A673 (cell line): ENCODE data around the gene IL26. TPM values are rescaled to one million over a fixed set of nuclear protein-coding genes. Genes with fewer than 3 reads are reported as not detected.

ENCODE experiments used
- BruUV-seq: library from RNA; stranded (reverse); fragments of 400-500 nt; replicated peaks from 2 replicates; lab custom pipeline; 2021; lab: Mats Ljungman, UMichigan
- CTCF ChIA-PET: fragments of 300-600 bp; sonication (Branson Sonifier 250); formaldehyde crosslinking; loops from one replicate; lab custom pipeline; 2022; ENCODE audit warnings: antibody characterized with exemption; lab: Charles Lee
- POLR2A ChIA-PET: fragments of 300-600 bp; sonication (Branson Sonifier 250); formaldehyde crosslinking; loops from one replicate; lab custom pipeline; 2022; ENCODE audit warnings: antibody characterized with exemption; ENCODE audit not compliant: low non-redundant PET; lab: Charles Lee
- DNase-seq: peaks from one replicate; pipeline ENCODE4 v3.0.0-alpha.2; 2015; ENCODE audit warnings: low spot score
- H3K27ac ChIP-seq: fragments of 200-600 bp; sonication (generic); 2 replicates; pipeline ENCODE4 v1.5.1; 2016; ENCODE audit warnings: mixed run types, low read depth, mild to moderate bottlenecking, mixed read lengths, antibody characterized with exemption, low read length; ENCODE audit not compliant: poor library complexity, severe bottlenecking
- H3K27me3 ChIP-seq: fragments of 200-600 bp; sonication (generic); replicated peaks from 2 replicates; pipeline ENCODE4 v1.6.1; 2017; ENCODE audit warnings: mixed run types, low read depth, mild to moderate bottlenecking, mixed read lengths, antibody characterized with exemption, low read length; ENCODE audit not compliant: insufficient read depth, poor library complexity
- H3K36me3 ChIP-seq: fragments of 200-600 bp; sonication (generic); 2 replicates; pipeline ENCODE4 v1.6.1; 2016; ENCODE audit warnings: mixed run types, mild to moderate bottlenecking, mixed read lengths, antibody characterized with exemption, low read length; ENCODE audit not compliant: insufficient read depth, poor library complexity, severe bottlenecking
- H3K4me1 ChIP-seq: fragments of 200-600 bp; sonication (generic); 2 replicates; pipeline ENCODE4 v1.6.1; 2017; ENCODE audit warnings: mixed run types, mild to moderate bottlenecking, mixed read lengths, antibody characterized with exemption, low read length; ENCODE audit not compliant: insufficient read depth, poor library complexity, severe bottlenecking
- H3K4me3 ChIP-seq: fragments of 200-600 bp; sonication (generic); 2 replicates; pipeline ENCODE4 v1.5.1; 2016; ENCODE audit warnings: low read depth, mixed run types, mild to moderate bottlenecking, mixed read lengths, low read length; ENCODE audit not compliant: poor library complexity, severe bottlenecking
- H3K9me3 ChIP-seq: fragments of 200-600 bp; sonication (generic); 2 replicates; pipeline ENCODE4 v1.6.1; 2016; ENCODE audit warnings: mixed run types, low read depth, mild to moderate bottlenecking, mixed read lengths, antibody characterized with exemption, low read length; ENCODE audit not compliant: poor library complexity, severe bottlenecking
- CTCF ChIP-seq: fragments of 300-800, 200-600 bp; sonication (generic); conservative IDR thresholded peaks from 2 replicates; pipeline ENCODE4 v1.5.1; 2017; ENCODE audit warnings: low read depth, mild to moderate bottlenecking, antibody characterized with exemption, low read length, moderate library complexity, mixed read lengths
- EZH2 ChIP-seq: fragments of 200-600 bp; sonication (generic); IDR thresholded peaks from 2 replicates; pipeline ENCODE4 v1.6.1; 2017; ENCODE audit warnings: borderline replicate concordance, low read depth, mild to moderate bottlenecking, mixed read lengths, antibody characterized with exemption, low read length; ENCODE audit not compliant: poor library complexity, severe bottlenecking
- intact Hi-C: fragments of 100-400 bp; cut with micrococcal nuclease; formaldehyde crosslinking; loops from one replicate; pipeline ENCODE4 v1.10.0; 2022; ENCODE audit not compliant: unreplicated experiment
- total RNA-seq: library from RNA; stranded (reverse); gene quantifications from 2 replicates; pipeline ENCODE4 v1.2.3, GENCODE V29; 2021

IL26 gene
- total RNA-seq, 1 experiment from 2014 or later: not detected

DNA sequence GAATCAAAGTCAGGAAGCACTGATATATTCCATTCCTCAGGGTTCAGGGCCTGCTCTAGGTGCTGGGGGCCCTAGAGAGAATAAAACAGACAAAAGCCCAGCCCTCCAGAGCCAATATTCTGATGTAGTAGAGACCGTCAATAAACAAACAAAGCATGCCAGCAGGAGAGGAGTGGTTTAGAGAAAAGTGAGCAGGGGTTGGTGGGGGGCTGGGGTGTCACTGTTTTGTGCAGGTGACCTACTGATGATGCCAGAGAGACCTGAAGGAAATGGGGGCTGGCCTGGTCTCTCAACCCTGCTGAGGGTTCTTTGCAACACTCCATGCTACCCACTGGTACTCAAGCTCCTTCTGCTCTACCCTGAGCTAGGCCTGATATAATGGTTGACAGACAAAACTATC is 26.5 kb downstream of the IL26 start:
- Histone ChIP-seq H3K9me3 (no peaks in the 10 kb centered on the region), H3K36me3 (no peaks in the 10 kb centered on the region), H3K4me3 (no peak overlapping the region), H3K4me1 (no peaks in the 10 kb centered on the region), H3K27ac (no peak overlapping the region), H3K27me3 (no peaks in the 10 kb centered on the region)
- ChIA-PET CTCF (no interaction called here), POLR2A (no interaction called here)
- DNase-seq: no peak
- no TSS peak for BruUV-seq
- no peak for TF ChIP-seq EZH2
- TF ChIP-seq CTCF: no peak
- intact Hi-C loops: no loop called here

DNA sequence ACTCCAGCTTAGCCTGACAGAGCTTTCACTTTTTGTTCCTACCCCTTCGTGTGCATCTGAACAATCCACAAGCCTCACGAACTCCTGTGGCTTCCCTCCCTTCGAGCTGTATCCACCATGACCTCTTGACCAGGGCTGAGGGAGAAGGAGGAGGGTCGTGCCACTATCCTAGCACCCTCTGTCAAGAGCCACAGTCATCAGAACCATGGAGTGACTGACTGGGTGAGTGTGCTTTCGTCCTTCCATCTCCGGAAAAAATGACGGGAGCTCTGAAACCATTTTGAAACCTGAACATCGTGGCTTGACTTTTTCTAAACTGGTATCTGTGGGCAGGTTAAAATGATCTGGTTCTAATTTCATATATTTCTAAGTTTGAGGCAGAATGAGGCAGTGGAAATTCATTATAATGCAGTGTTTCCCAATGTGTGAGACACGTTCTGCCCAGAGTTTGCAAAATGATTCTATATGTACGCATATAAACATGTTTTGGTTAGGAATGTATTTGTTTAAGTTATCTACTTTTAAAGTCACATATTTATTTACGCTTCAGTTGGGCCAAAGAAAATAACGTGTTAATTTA is 27.0 kb downstream of the IL26 start:
- ChIA-PET POLR2A (no interaction called here), CTCF (no interaction called here)
- BruUV-seq: no TSS peak
- no peak overlapping the region for H3K4me3 ChIP-seq
- intact Hi-C loops: no loop called here
- H3K9me3 ChIP-seq: no peaks in the 10 kb centered on the region
- H3K27me3 ChIP-seq: no peaks in the 10 kb centered on the region
- TF ChIP-seq CTCF (no peak), EZH2 (no peak)
- no peaks in the 10 kb centered on the region for H3K36me3 ChIP-seq
- no peaks in the 10 kb centered on the region for H3K4me1 ChIP-seq
- no peak for DNase-seq
- H3K27ac ChIP-seq: no peak overlapping the region

DNA sequence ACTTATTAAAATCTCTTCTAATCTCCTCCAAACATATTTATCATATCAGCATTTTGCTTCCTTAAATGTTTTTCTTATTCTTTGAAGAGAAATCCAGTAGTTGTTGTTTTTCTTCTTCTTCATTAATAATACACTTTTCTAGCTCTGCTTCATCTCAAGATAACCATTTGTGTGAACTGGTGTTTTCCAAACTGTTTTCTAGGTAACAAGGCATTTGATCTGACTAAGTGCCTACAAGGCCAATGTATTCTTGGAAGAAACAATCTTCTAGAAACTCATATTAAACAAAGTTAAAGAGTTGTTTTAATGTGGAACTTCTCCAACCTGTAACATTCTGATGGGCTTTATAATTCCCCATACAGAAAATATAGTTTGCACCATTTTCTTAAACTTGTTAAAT is 35.3 kb downstream of the IL26 start:
- POLR2A ChIA-PET: no interaction called here
- no TSS peak for BruUV-seq
- H3K4me3 ChIP-seq: no peak overlapping the region

More for the DNA sequence above, 35.3 kb downstream of the IL26 start:
- H3K4me1 ChIP-seq: no peaks in the 10 kb centered on the region
- no peak overlapping the region for H3K27ac ChIP-seq
- peaks cover 29% of the 10 kb centered on the region for H3K27me3 ChIP-seq
- no peaks in the 10 kb centered on the region for H3K9me3 ChIP-seq
- intact Hi-C loops: no loop called here
- no peaks in the 10 kb centered on the region for H3K36me3 ChIP-seq
- CTCF ChIA-PET: no interaction called here
- TF ChIP-seq CTCF (no peak), EZH2 (no peak)
- DNase-seq: no peak
